CD8-positive, alpha-beta memory T cell (primary cell): ENCODE measurements around the gene UCP2. TPM values are rescaled to one million over a fixed set of nuclear protein-coding genes. Genes with fewer than 3 reads are reported as not detected.

ENCODE experiments used
- CTCF ChIA-PET: fragments of 350-600 bp; sonication (Branson Sonifier 250); formaldehyde crosslinking; loops from one replicate; lab custom pipeline; 2021; ENCODE audit warnings: antibody characterized with exemption; lab: Charles Lee
- POLR2A ChIA-PET: fragments of 350-600 bp; sonication (Branson Sonifier 250); formaldehyde crosslinking; loops from one replicate; lab custom pipeline; 2021; ENCODE audit warnings: antibody characterized with exemption; lab: Charles Lee
- DNase-seq, 5 donors: peaks; one replicate each; pipeline versions ENCODE4 v3.0.0 to v3.0.0-alpha.2; 2020 to 2022; ENCODE audit warnings: mixed read lengths in 1 of 5
- H3K27ac ChIP-seq: one replicate; pipeline ENCODE4 v1.7.0; 2013; ENCODE audit warnings: low read depth, mild to moderate bottlenecking, low read length, moderate library complexity
- H3K27me3 ChIP-seq: 2 replicates; pipeline ENCODE4 v1.7.0; 2013; ENCODE audit warnings: low read length, mild to moderate bottlenecking; ENCODE audit not compliant: insufficient read depth, poor library complexity, severe bottlenecking
- H3K36me3 ChIP-seq: 2 replicates; pipeline ENCODE4 v1.7.0; 2013; ENCODE audit warnings: mild to moderate bottlenecking, low read length, moderate library complexity; ENCODE audit not compliant: insufficient read depth
- H3K4me1 ChIP-seq: 2 replicates; pipeline ENCODE4 v1.7.0; 2013; ENCODE audit warnings: mild to moderate bottlenecking, low read length, moderate library complexity; ENCODE audit not compliant: insufficient read depth
- H3K4me3 ChIP-seq: 2 replicates; pipeline ENCODE4 v1.7.0; 2013; ENCODE audit warnings: mild to moderate bottlenecking, low read length
- H3K9me3 ChIP-seq: 2 replicates; pipeline ENCODE4 v1.7.0; 2013; ENCODE audit warnings: mild to moderate bottlenecking, low read length
- H3K27ac Mint-ChIP-seq, 8 donors: one replicate each; pipeline ENCODE4 v1.8.0; 2020 to 2021; ENCODE audit warnings: mixed read lengths in 8 of 8, mild to moderate bottlenecking in 6 of 8, inconsistent platforms in 3 of 8, moderate library complexity in 3 of 8
- H3K27me3 Mint-ChIP-seq, 2 donors: one replicate each; pipeline ENCODE4 v1.8.0; 2020 to 2021; ENCODE audit warnings: mixed read lengths in 2 of 2, mild to moderate bottlenecking in 1 of 2, moderate library complexity in 1 of 2
- H3K36me3 Mint-ChIP-seq, 3 donors: one replicate each; pipeline ENCODE4 v1.8.0; 2020 to 2021; ENCODE audit warnings: mixed read lengths in 3 of 3, inconsistent platforms in 1 of 3, mild to moderate bottlenecking in 1 of 3
- H3K4me1 Mint-ChIP-seq, 3 donors: one replicate each; pipeline ENCODE4 v1.8.0; 2020 to 2021; ENCODE audit warnings: mixed read lengths in 3 of 3, inconsistent platforms in 1 of 3, mild to moderate bottlenecking in 1 of 3
- H3K4me3 Mint-ChIP-seq, 7 donors: one replicate each; pipeline ENCODE4 v1.8.0; 2020 to 2021; ENCODE audit warnings: mixed read lengths in 7 of 7, mild to moderate bottlenecking in 6 of 7, moderate library complexity in 4 of 7, inconsistent platforms in 2 of 7
- H3K9me3 Mint-ChIP-seq, 5 donors: one replicate each; pipeline ENCODE4 v1.8.0; 2020 to 2022; ENCODE audit warnings: mixed read lengths in 5 of 5, mild to moderate bottlenecking in 3 of 5, moderate library complexity in 2 of 5, inconsistent platforms in 1 of 5
- polyA plus RNA-seq: library from polyadenylated mRNA; unstranded; fragments of 300-500 nt; fragmentation: Illumina TruSeq; gene quantifications from one replicate; pipeline ENCODE4 v1.2.3, GENCODE V29; 2021
- total RNA-seq, 2 experiments: library from RNA; stranded (reverse); gene quantifications; one replicate each; pipeline ENCODE4 v1.2.3, GENCODE V29; 2021

The UCP2 gene
- total and polyA plus RNA-seq, 3 experiments from 2014 or later, result 279 to 962 (median 295) TPM

DNA sequence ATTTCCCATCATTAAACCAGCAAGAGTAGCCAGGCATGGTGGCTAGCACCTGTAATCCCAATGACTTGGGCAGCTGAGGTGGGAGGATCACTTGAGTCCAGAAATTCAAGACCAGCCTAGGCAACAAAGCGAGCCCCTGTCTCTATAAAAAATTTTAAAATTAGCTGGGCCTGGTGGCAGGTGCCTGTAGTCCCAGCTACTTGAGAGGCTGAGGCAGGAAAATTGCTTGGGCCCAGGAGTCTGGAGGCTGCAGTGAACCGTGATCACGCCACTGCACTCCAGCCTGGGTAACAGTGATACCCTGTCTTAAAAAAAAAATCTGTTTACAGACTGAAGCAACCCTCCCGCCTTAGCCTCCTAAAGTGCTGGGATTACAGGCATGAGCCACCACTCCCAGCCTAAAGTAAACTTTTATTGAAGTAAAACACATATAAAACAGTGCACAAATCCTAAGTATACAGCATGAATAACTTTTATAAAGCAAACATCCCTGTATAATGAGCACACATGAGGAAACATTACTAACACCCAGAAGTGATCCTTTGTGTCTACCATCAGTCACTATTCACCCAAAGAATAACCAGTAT is 13.6 kb upstream of the UCP2 start:
- H3K4me1 Mint-ChIP-seq, result peaks cover 39 to 73% (median 67%) of the 10 kb centered on the region in 3 donors
- H3K27ac Mint-ChIP-seq, result peak overlapping the region; percentile 93 to 99 (median 98)
- no peaks in the 10 kb centered on the region for H3K9me3 Mint-ChIP-seq
- H3K9me3 ChIP-seq, result no peaks in the 10 kb centered on the region
- peaks cover 56% of the 10 kb centered on the region for H3K4me1 ChIP-seq
- no peaks in the 10 kb centered on the region for H3K27me3 ChIP-seq
- H3K27ac ChIP-seq, result peak overlapping the region; percentile 93
- H3K4me3 ChIP-seq, result peak overlapping the region; percentile 49
- peaks cover 0 to 8% (median 4%) of the 10 kb centered on the region in 3 donors for H3K36me3 Mint-ChIP-seq
- no peaks in the 10 kb centered on the region for H3K36me3 ChIP-seq
- DNase-seq, result peak in 1 of 5 donors; percentile 44
- H3K27me3 Mint-ChIP-seq, result no peaks in the 10 kb centered on the region
- peak overlapping the region; percentile 55 to 86 (median 74) for H3K4me3 Mint-ChIP-seq
- ChIA-PET POLR2A (interaction anchor here (0.6 to 3.5 kb wide), 7 partner anchors 12 to 30 kb away, joined by 3 to 52 read pairs (median 6); partner anchors contain the start of gene UCP2), CTCF (interaction anchor here (1.0 to 2.4 kb wide), 4 partner anchors 9 to 31 kb away, joined by 3 to 15 read pairs (median 4); partner anchors contain the start of gene UCP2)

DNA sequence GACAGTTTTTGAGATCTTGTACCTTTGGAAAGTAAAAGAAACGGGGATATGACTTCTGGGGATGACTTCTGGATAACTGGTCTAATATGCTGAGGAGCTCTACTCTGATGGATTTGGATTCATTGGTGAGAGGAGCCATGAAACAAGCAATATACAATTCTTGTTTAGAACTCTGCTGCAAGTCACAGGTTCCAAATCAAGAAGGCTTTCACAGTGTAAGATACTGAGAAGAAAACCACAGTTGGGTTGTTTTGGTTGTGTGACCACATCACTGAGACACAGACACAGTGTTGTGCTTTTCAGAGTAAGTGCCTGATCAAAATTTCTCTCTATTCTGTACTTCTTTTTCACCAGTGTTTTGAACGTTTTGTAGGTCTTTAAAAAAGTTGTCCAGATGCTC is 13.1 kb upstream of the UCP2 start:
- peak overlapping the region; percentile 93 to 99 (median 98) for H3K27ac Mint-ChIP-seq
- H3K36me3 Mint-ChIP-seq, result peaks cover 0 to 3% (median 0%) of the 10 kb centered on the region in 3 donors
- POLR2A ChIA-PET, result interaction anchor here (0.6 to 3.5 kb wide), 9 partner anchors 9 to 29 kb away, joined by 3 to 52 read pairs (median 8); partner anchors contain the start of gene UCP2

GRCh38 chr11:73995247-73995646 is 12.6 kb upstream of the UCP2 start:
- Mint-ChIP-seq H3K4me3 (peak overlapping the region; percentile 55 to 86 (median 74)), H3K36me3 (no peaks in the 10 kb centered on the region), H3K27ac (peak overlapping the region; percentile 93 to 99 (median 98)), H3K4me1 (peaks cover 41 to 79% (median 71%) of the 10 kb centered on the region in 3 donors), H3K9me3 (no peaks in the 10 kb centered on the region), H3K27me3 (no peaks in the 10 kb centered on the region)
- Histone ChIP-seq H3K27me3 (no peaks in the 10 kb centered on the region), H3K4me1 (peaks cover 60% of the 10 kb centered on the region), H3K36me3 (no peaks in the 10 kb centered on the region), H3K27ac (peak overlapping the region; percentile 93), H3K9me3 (no peaks in the 10 kb centered on the region), H3K4me3 (peak overlapping the region; percentile 49)
- ChIA-PET POLR2A (interaction anchor here (1.0 to 3.5 kb wide), 11 partner anchors 10 to 38 kb away, joined by 3 to 52 read pairs (median 6); partner anchors contain the start of gene UCP2), CTCF (interaction anchor here (1.0 to 2.4 kb wide), 6 partner anchors 10 to 31 kb away, joined by 3 to 15 read pairs (median 6); partner anchors contain the start of gene UCP2)
- peak in 3 of 5 donors; percentile 49 to 89 (median 82) for DNase-seq

More for the DNA sequence above, 13.1 kb upstream of the UCP2 start:
- Histone ChIP-seq H3K36me3 (no peaks in the 10 kb centered on the region), H3K27ac (peak overlapping the region; percentile 93), H3K4me3 (peak overlapping the region; percentile 49), H3K27me3 (no peaks in the 10 kb centered on the region), H3K9me3 (no peaks in the 10 kb centered on the region), H3K4me1 (peaks cover 60% of the 10 kb centered on the region)
- peak overlapping the region; percentile 55 to 86 (median 74) for H3K4me3 Mint-ChIP-seq
- H3K4me1 Mint-ChIP-seq, result peaks cover 41 to 75% (median 71%) of the 10 kb centered on the region in 3 donors
- H3K9me3 Mint-ChIP-seq, result no peaks in the 10 kb centered on the region
- no peaks in the 10 kb centered on the region for H3K27me3 Mint-ChIP-seq
- peak in 3 of 5 donors; percentile 68 to 86 (median 72) for DNase-seq
- CTCF ChIA-PET, result interaction anchor here (1.0 to 2.4 kb wide), 5 partner anchors 9 to 32 kb away, joined by 3 to 15 read pairs (median 4); no protein-coding TSS in a partner anchor

- no peaks in the 10 kb centered on the region for H3K36me3 ChIP-seq
- H3K9me3 Mint-ChIP-seq, result no peaks in the 10 kb centered on the region
- no peak overlapping the region for H3K4me3 ChIP-seq
- H3K27ac Mint-ChIP-seq, result peak overlapping the region in 6 of 8 donors; percentile 57 to 88 (median 73)
- DNase-seq, result peak in 1 of 5 donors; percentile 13
- no peaks in the 10 kb centered on the region for H3K36me3 Mint-ChIP-seq
- H3K27me3 ChIP-seq, result no peaks in the 10 kb centered on the region
- H3K27me3 Mint-ChIP-seq, result no peaks in the 10 kb centered on the region
- no peak overlapping the region for H3K27ac ChIP-seq
- H3K4me1 Mint-ChIP-seq, result peaks cover 28 to 49% (median 41%) of the 10 kb centered on the region in 3 donors
- ChIA-PET POLR2A (interaction anchor here (1.5 kb wide), 1 partner anchor 12 kb away, joined by 6 read pairs; no protein-coding TSS in a partner anchor), CTCF (interaction anchor here (1.3 to 1.8 kb wide), 2 partner anchors 12 to 13 kb away, joined by 3 to 4 read pairs; no protein-coding TSS in a partner anchor)
- no peaks in the 10 kb centered on the region for H3K9me3 ChIP-seq
- H3K4me1 ChIP-seq, result peaks cover 48% of the 10 kb centered on the region
- peak overlapping the region in 1 of 7 donors; percentile 41 for H3K4me3 Mint-ChIP-seq
Observed at GRCh38 chr11:73991471-73992006, 8.9 kb upstream of the UCP2 start.

DNA sequence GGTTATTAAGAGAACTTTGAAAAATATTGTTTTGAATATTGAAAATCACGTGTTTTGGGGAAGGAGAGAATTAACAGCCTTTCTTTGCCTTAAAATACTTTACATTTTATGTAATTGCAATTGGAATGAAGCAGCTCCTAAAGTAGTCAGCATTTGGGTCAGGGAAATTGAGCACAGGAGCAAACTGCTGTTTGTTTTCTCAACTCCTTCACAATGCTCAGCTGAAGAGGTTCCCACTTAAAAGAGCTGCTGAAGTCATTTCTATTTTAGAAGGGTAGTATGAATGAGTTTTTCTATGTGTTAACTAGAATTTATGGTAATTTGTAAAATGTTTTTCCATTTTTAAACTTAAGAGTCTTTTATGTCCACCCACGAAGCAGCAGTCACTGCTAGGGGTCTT is 8.1 kb upstream of the UCP2 start:
- no peaks in the 10 kb centered on the region for H3K27me3 ChIP-seq
- no peaks in the 10 kb centered on the region for H3K9me3 ChIP-seq
- Mint-ChIP-seq H3K27me3 (no peaks in the 10 kb centered on the region), H3K36me3 (no peaks in the 10 kb centered on the region), H3K4me1 (peaks cover 19 to 41% (median 33%) of the 10 kb centered on the region in 3 donors), H3K4me3 (peak overlapping the region in 1 of 7 donors; percentile 32), H3K9me3 (no peaks in the 10 kb centered on the region), H3K27ac (peak overlapping the region in 5 of 8 donors; percentile 33 to 88 (median 68))
- H3K27ac ChIP-seq, result no peak overlapping the region
- ChIA-PET CTCF (interaction anchor here (1.4 kb wide), 1 partner anchor 11 kb away, joined by 3 read pairs; no protein-coding TSS in a partner anchor), POLR2A (interaction anchor here (1.5 kb wide), 1 partner anchor 11 kb away, joined by 6 read pairs; no protein-coding TSS in a partner anchor)
- no peak overlapping the region for H3K4me3 ChIP-seq
- no peaks in the 10 kb centered on the region for H3K36me3 ChIP-seq
- no peak for DNase-seq
- H3K4me1 ChIP-seq, result peaks cover 40% of the 10 kb centered on the region

DNA sequence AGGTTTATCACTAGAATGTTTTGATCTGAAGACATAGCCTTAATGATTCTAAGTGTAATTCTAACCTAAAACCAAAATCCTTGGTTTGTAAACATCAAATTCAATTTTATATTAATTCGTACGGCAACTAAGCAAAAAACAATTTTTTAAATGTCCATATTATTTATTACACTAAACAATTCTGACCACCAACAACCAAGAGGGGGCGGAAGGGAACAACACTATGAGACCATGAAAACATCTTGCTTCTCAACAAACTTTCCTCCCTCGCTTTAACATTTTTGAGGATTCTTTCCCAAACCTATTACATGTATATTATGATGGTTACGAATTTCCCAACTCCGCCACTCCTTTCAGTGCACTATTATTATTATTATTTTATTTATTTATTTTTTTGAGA is 6.5 kb upstream of the UCP2 start:
- POLR2A ChIA-PET, result no interaction called here
- H3K4me1 ChIP-seq, result peaks cover 26% of the 10 kb centered on the region
- no peak overlapping the region for H3K27ac ChIP-seq
- CTCF ChIA-PET, result no interaction called here
- no peaks in the 10 kb centered on the region for H3K27me3 Mint-ChIP-seq
- no peaks in the 10 kb centered on the region for H3K9me3 ChIP-seq
- peaks cover 8 to 31% (median 23%) of the 10 kb centered on the region in 3 donors for H3K4me1 Mint-ChIP-seq
- no peak overlapping the region for H3K27ac Mint-ChIP-seq
- no peaks in the 10 kb centered on the region for H3K36me3 ChIP-seq
- H3K4me3 ChIP-seq, result no peak overlapping the region
- DNase-seq, result peak in 1 of 5 donors; percentile 32
- H3K4me3 Mint-ChIP-seq, result no peak overlapping the region
- H3K9me3 Mint-ChIP-seq, result no peaks in the 10 kb centered on the region
- no peaks in the 10 kb centered on the region for H3K36me3 Mint-ChIP-seq
- no peaks in the 10 kb centered on the region for H3K27me3 ChIP-seq

DNA sequence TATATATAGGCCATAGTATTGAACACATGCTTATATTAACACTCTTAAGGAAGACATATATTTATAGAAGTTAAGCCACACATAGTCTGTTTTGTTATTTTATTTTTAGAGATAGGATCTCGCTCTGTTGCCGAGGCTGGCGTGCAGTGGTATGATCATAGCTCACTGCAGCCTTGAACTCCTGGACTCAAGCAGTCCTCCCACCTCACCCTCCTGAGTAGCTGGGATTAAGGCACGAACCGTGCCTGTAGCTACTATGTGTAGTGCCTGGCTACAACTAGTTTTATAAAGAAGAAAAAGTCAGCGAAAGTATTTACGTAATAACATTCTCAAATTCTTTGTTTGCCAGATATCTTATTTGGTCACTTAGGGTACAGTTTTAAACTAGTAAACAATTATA is 5.6 kb upstream of the UCP2 start:
- no peak overlapping the region for H3K27ac Mint-ChIP-seq
- Histone ChIP-seq H3K4me3 (no peak overlapping the region), H3K9me3 (no peaks in the 10 kb centered on the region), H3K27me3 (no peaks in the 10 kb centered on the region), H3K4me1 (peaks cover 24% of the 10 kb centered on the region), H3K36me3 (no peaks in the 10 kb centered on the region), H3K27ac (no peak overlapping the region)
- peaks cover 0 to 1% (median 0%) of the 10 kb centered on the region in 3 donors for H3K36me3 Mint-ChIP-seq
- H3K27me3 Mint-ChIP-seq, result no peaks in the 10 kb centered on the region
- H3K4me1 Mint-ChIP-seq, result peaks cover 17 to 38% (median 33%) of the 10 kb centered on the region in 3 donors
- ChIA-PET POLR2A (no interaction called here), CTCF (no interaction called here)
- no peak for DNase-seq
- no peaks in the 10 kb centered on the region for H3K9me3 Mint-ChIP-seq
- no peak overlapping the region for H3K4me3 Mint-ChIP-seq
